ENCODE data around the gene DET1.
"Not testable (repeated sequence)": the region's sequence is repeated elsewhere in the genome, so short reads cannot be mapped to it uniquely, and the experiment has no call there.

Gene DET1

DNA sequence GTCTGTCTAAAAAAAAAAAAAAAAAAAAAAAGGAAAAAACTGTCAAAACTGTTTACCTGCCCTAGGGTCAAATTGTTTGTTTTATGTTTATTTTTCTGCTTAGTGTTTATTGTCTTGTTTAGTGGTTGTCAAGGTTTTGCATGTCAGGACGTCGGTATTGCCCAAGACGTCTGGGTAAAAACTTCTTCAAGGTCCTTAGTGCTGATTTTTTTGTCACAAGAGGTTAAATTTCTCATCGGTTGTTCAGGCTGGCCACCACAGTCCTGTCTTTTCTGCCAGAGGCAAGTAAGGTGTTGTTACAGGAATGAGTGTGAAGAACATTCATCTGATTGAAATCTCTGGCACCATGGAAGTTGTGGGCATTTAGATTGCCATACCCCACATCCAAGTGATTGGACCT, 7.0 kb downstream of the DET1 start:
- DNase-seq = no peak

DNA sequence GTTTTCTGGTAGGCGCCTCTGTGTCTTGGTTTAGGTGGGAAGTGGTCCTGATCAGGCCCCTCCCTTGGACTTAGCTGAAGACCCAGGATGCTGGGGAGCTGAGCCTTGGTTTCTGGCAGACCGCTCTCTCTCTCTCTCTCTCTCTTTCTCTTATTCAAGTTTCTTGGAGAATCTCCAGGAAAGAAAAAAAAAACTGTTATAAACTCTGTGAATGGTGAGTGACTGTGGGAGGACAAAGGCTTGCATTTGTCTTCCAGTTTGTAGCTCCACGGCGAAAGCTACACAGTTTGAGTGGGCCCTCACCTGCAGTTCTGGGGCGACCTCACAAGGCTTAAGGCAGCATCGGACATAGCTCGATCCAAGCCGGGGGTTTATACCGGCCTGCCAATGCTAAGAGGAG, 7.5 kb downstream of the DET1 start:
- DNase-seq = no peak

DNA sequence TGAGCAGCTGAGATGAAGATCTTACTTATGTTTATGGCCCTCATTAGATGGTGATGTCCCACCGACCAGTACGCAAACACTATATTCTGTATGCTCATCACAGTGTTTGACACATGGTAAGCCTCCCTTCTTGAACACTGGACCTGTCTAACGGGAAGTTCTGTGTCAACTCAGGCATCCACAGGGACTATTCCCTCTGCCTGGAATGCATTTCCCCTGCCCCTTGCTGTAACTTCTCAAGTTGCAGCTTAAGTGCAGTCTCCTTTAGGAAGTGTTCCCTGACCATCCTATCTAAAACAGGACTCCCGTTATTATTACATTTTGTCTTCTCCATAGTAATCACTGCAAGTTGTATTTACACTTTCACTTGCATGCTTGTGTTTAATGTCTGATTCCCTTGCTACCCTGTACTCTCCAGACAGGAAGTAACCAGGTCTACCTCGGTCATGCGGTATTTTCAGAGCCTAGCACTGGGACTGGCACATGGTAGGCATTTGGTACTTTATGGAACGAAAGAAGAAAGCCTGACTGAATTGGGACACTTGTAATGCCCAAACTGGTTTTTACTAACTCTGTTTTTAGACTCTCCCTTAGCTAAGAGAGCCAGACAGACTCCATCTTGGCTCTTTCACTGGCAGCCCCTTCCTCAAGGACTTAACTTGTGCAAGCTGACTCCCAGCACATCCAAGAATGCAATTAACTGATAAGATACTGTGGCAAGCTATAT, 8.7 kb downstream of the DET1 start:
- no peak for DNase-seq

DNA sequence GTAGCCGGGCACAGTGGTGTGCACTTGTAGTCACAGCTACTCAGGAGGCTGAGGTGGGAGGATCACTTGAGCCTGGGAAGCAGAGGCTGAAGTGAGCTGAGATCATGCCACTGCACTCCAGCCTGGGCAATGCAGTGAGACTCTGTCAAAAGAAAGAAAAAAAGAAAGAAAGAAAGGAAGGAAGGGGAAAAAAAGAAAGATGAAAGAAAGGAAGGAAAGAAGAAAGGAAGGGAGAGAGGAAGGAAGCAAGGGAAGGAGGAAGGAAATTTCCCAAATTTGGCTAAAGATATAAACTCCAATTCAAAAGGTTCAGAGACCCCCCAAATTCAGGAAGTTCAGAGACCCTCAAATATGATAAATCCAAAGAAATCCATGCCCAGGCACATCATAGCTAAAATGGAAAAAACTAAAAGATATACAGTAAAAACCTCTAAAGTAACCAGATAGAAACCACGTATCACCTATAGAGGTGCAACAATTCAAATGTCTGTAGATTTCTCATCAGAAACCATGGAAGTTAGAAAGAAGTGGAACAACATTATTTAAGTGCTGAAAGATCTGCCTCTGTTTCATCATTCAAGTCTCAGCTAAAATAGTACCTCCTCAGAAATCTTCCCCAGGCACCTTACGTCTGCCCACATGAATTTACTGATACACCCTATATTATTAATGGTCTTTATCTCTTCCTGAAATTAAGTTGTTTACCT, 10.7 kb downstream of the DET1 start:
- no peak for DNase-seq

DNA sequence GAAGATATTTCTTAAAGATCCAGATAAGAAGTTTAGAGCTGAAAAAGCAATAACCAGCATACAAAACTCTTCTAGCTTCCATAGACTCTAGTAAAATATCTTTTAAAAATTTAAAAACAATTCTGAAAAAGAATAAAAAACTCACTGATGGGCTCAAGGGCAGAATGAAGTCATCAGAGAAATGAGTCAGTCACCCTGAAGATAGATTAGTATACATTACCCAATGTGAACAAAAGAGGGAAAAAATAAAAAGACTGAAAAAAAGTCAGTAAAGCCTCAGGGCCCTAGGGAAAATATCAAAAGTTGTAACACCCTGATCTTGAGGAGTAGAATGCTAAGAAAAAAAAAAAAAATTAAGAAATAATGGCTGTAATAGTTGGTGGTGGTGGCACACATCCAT, 11.4 kb downstream of the DET1 start:
- DNase-seq = no peak

- DNase-seq = no peak
Observed at GRCh38 chr15:88533376-88533775, 13.1 kb downstream of the DET1 start.

DNA sequence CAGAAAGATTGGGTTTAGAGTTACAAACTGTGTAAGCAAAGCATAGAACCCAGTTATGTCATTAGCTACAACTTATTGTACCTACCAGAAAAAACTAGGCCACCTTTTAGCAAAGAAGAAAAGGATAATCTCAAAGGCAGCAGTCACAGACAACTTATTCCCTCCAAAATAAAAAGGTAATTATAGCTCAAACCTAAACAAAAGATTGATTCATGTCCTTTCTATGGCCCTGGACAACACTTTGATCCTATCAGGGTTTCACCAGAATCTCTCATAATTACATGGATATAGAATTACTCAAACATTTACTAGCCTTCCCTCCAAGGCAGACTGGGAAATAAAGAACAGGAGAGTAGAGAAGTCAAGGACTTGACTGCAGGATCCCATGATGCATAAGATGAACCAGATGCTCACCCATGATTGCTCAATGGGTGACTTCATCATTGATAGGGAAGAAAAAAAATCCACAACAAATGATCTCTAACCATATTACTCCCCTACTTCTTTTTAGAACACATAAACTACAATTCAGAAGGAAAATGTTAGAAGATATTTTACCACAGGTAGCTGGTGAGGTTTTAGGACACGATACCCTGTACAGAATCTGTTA, 17.4 kb downstream of the DET1 start:
- no peak for DNase-seq

DNA sequence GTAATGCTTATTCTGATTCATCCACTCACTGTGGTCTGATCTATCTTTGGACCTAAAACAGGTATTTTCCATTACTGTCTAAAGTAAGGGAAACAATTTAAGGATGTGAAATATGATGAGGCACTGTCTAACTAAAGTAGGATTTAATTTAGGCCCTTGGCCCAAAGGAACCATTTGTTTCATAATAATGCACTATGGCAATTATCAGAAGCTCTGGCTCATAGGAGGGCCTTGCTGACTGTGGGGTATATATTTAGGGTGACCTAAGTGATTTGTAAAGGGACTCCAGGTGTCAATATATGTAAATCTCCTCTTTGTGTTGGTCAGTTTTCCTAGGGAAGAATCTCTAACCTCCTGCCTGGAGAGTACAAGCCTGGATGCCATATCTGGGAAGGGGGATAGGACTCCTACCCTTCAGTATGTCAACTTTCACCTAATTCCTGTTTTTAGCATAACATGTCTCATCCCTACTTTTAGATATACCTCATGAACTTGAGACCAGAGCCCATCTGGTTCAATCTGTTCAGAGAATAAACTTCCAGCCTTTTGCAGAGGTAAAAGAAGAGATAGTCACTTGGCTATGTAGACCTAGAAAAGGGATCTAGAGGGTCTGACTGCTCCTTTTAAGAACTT, 20.1 kb downstream of the DET1 start:
- DNase-seq = no peak

DNA sequence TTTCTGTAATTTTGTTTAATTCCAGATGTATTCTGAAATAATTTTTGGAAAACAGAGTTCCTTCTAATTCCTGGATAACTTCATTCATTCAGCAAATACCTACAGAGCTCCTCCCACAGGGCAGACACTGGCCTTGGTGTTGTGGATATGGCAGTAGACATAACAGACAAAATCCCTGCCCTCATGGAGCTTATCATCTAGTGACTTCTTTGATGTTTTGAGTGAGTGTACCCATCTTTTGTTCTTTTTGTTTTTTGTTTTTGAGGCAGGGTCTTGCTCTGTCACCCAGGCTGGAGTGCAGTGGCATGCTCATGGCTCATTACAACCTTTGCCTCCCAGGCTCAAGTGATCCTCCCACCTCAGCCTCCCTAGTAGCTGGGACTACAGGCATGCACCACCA, 21.1 kb downstream of the DET1 start:
- DNase-seq = no peak

GRCh38 chr15:88524094-88524493, 22.4 kb downstream of the DET1 start:
- not testable (repeated sequence) for DNase-seq

DNA sequence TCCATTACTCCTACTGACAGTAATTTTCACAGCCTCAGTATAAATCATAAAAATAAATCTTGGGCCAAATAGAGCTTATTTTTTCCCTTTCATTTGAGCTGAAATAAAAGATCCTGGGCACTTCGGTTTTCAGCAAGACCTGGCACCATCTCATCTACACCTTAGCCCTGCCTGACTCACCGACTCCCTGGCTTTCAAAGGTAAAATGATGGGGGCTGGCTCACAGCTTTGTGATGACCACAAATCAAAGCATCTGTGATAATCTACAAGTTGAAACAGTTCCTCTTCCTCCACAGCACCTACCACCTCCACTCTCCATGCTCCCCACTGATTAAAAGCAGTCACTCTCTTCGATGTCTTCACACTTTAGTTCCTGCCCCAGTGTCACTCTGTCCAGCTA, 27.6 kb downstream of the DET1 start:
- no peak for DNase-seq

DNA sequence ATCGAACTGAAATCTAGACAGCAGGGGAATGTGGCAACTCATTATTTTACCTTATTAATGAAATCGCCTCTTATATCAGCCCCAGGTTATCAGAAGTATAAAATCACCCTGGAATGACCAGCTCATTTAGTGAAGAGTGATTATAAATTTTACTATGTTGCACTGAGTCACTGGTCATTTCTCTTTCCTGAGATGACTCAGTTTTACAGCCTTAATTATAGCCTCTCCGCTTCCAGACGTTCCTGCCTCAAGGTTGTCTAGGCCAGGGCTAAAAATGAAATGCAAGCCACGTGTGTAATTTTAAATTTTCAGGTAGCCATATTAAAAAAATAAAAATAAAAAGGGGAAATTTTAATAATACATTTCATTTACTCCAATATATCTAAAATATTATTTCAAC, 33.3 kb downstream of the DET1 start:
- no peak for DNase-seq

DNA sequence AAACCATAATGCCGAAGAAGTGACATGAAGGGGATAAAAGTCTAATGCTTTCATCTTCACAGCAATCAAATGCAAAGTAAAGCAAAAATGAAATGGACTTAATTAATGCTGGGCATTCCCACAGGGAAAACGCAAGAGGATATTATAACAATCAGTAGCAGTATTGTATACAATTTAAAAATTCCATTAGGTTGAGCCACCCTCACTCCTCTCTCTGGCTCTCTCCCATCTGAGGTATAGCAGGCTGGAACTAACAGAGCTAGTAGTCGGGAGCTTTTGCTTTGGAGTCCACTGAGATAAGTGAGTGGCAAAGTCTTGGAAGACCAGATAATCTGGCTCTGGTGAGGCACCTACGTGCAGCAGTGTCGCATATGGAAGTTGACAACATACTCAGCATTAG, 33.9 kb downstream of the DET1 start:
- no peak for DNase-seq

GRCh38 chr15:88512078-88512477, 34.4 kb downstream of the DET1 start:
- no peak for DNase-seq

DNA sequence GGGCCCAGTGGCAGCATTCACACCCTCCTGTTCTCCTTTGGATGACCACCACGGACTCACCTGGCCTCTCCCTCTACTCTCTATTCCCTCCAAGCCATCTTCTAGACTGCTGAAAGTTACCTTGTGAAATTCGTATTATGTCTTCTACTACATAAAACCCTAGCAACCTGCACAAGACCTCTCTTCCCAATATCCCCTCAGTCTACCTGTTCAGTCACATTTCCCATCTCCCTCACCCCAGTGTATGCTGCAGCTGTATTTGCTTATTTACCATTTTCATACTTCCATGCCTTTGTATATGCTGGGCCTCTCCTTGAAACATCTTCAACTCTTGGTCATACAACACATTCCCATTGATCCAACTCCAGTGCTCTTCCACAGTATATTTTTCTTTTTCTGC, 35.3 kb downstream of the DET1 start:
- no peak for DNase-seq

- DNase-seq = no peak
Observed at GRCh38 chr15:88509964-88510363, 36.5 kb downstream of the DET1 start.

DNA sequence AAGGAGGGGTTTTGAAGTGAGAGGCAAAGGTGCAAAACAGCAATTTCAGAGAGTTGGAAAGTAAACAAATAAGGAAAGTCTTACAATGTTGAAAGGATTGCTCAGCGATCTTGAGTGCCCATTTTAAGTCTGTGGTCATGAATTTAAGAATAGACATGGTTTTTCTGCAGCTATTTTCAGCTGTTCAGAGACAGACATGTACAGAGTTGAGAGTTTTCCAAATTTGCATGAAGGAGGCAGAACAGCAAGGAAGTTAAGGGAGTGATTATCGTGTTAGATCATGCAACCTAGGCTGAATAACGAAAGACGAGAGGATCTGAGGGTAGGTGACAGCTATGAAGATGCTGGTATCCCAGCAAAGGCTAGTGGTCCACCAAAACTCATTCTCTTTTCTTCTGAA, 37.2 kb downstream of the DET1 start:
- no peak for DNase-seq

DNA sequence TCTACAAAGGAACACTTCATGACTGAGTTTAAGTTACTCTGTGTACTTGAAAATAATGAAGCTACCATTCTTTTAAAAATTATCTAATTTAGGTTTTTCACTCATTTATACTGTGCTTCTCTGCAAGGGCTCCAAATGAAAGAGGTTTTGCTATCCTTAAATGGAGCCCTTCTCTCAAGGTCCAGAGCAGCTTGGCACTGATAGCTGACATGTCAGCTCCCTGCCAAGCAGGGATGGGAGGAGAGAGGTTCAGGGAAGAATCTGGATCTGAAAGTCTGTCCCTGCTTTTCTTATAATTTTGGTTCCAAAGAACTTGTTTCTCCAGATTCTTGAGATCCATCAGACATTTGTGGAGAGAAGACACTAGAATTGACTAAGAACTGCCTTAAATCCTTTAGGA, 39.9 kb downstream of the DET1 start:
- DNase-seq = no peak

DNA sequence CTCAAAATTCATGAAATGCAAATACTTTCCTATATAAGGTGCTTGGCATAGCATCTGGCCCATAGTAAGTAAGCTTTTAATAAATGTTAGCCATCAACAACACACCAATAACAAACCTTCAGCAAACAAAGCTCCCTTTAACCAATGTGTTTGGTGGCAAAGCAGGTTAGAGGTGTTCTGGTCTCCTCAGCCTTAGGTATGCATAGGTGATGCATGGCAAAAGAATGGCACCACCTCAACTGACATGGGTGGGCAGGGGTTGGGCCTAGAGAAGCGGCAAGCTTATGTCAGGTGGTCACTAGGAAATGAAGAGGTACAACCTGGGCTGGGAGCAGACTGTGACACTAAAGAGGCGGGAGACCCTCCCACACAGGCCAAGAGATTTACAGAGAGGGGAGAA, 40.8 kb downstream of the DET1 start:
- DNase-seq = no peak

GRCh38 chr15:88504445-88504844, 42.0 kb downstream of the DET1 start:
- no peak for DNase-seq

DNA sequence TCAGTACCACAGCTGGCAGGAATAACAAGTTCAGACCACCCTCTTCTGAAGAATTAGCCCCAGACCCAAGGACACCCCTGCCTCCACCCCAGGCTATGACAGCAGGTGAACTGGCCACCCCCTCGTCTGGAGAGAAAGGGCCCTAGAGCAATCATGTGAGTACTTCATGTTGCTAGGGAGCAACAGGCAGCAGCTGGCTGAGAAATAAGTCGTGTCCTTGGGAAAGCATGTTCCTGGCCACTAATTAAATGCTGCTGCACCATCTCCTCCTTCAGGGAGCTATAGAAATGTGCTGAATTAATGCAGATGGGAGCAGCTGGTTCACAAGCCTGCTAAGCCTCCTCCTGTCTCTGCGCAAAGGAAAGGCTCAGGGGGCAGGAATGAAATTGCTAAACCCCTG, 47.5 kb downstream of the DET1 start:
- no peak for DNase-seq

DNA sequence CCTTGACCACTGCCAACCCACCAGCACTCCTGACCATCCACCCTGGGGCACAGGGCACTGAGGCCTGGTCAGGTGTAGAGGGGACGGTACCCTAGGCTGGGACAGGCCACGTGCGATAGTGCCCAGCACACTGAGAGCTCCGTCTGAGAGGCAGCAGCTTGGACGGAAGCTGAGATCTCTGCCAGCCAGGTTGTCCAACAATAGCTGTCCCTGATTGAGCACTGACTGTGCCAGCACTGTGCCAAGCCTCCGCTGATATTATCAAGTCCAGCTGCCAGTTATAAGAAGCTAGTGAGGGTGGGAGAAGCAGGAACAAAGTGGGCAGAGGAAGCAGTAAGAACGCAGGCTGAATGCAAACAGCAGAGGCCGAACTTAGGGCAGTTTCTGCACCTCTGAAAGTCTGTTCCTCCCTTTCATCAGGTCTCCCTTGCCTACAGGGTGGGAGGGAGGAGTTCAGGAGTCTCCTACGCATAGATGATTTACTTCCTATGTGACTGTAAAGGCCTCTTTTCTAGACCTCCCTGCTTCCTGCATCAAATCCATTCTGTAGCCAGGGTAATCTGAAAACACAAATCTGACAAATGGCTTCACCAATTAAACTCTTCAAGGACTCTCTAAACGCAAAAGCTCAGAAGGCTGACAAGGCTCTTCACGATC, 49.2 kb downstream of the DET1 start:
- peak in 1 of 2 experiments; percentile 30 for DNase-seq

GRCh38 chr15:88493844-88494243, 52.6 kb downstream of the DET1 start:
- no peak for DNase-seq
